ENCODE measurements around the gene HSBP1L1.

DNA sequence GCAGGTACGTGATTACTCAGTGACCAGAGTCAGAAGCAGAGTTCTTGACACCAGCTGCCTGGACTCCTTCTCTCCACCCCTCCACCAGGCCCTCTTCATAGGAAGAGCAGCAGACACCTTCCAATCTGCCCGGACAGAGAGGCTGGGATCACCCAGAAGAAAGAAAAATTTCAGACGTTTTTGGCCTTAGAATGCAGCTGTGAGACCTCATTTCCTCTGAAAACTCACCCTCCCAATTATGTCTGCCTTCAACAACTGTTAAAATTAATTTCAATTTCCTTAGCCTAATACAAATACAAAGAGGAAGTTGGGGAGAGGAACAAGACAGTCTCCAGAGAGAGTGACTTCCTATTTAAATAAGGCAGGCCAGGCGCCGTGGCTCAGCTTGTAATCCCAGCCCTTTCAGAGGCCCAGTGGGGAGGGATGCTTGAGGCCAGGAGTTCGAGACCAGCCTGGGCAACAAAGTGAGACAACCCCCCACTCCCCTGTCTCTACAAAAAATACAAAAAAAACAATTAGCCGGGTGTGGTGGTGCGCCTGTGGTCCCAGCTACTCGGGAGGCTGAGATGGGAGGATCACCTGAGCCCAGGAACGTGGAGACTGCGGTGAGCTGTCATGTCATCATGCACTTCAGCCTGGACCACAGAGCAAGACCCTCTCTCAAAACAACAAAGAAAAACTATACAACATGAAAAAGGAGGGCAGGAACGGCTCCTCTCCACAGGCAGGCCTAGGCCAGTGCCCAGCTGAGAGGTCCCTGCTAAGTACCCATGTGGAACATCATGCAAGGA is 14.6 kb upstream of the HSBP1L1 start:
- TF ChIP-seq ZNF560 (tag by site-specific recombination; IDR thresholded peaks at IDR 0.05; ENCODE audit: borderline replicate concordance) (no peak), MEIS1 (CRISPR knock-in tag; IDR thresholded peaks at IDR 0.05; ENCODE audit: borderline replicate concordance) (no peak), ZNF621 (tag by site-specific recombination; IDR thresholded peaks at IDR 0.05) (no peak)
- TF ChIP-seq, protein P1, sequence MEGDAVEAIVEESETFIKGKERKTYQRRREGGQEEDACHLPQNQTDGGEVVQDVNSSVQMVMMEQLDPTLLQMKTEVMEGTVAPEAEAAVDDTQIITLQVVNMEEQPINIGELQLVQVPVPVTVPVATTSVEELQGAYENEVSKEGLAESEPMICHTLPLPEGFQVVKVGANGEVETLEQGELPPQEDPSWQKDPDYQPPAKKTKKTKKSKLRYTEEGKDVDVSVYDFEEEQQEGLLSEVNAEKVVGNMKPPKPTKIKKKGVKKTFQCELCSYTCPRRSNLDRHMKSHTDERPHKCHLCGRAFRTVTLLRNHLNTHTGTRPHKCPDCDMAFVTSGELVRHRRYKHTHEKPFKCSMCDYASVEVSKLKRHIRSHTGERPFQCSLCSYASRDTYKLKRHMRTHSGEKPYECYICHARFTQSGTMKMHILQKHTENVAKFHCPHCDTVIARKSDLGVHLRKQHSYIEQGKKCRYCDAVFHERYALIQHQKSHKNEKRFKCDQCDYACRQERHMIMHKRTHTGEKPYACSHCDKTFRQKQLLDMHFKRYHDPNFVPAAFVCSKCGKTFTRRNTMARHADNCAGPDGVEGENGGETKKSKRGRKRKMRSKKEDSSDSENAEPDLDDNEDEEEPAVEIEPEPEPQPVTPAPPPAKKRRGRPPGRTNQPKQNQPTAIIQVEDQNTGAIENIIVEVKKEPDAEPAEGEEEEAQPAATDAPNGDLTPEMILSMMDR (tag by site-specific recombination; IDR thresholded peaks at IDR 0.05), result no peak
- TF ChIP-seq, protein P2, sequence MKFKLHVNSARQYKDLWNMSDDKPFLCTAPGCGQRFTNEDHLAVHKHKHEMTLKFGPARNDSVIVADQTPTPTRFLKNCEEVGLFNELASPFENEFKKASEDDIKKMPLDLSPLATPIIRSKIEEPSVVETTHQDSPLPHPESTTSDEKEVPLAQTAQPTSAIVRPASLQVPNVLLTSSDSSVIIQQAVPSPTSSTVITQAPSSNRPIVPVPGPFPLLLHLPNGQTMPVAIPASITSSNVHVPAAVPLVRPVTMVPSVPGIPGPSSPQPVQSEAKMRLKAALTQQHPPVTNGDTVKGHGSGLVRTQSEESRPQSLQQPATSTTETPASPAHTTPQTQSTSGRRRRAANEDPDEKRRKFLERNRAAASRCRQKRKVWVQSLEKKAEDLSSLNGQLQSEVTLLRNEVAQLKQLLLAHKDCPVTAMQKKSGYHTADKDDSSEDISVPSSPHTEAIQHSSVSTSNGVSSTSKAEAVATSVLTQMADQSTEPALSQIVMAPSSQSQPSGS (tag by site-specific recombination; IDR thresholded peaks at IDR 0.05; ENCODE audit: low read depth), result no peak
- TF ChIP-seq, protein P3, sequence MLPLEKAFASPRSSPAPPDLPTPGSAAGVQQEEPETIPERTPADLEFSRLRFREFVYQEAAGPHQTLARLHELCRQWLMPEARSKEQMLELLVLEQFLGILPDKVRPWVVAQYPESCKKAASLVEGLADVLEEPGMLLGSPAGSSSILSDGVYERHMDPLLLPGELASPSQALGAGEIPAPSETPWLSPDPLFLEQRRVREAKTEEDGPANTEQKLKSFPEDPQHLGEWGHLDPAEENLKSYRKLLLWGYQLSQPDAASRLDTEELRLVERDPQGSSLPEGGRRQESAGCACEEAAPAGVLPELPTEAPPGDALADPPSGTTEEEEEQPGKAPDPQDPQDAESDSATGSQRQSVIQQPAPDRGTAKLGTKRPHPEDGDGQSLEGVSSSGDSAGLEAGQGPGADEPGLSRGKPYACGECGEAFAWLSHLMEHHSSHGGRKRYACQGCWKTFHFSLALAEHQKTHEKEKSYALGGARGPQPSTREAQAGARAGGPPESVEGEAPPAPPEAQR (tag by site-specific recombination; IDR thresholded peaks at IDR 0.05), result no peak

Data from HEK293 (cell line).